Effector memory CD4-positive, alpha-beta T cell (primary cell): ENCODE data around the gene TPST1.

Source experiments
- DNase-seq, 3 donors: peaks; one replicate each; pipeline ENCODE4 v3.0.0-alpha.2; 2020
- H3K27ac ChIP-seq: 2 replicates; pipeline ENCODE4 v1.7.0; 2013; ENCODE audit warnings: mild to moderate bottlenecking, low read length, moderate library complexity; ENCODE audit not compliant: insufficient read depth, poor library complexity, severe bottlenecking
- H3K27me3 ChIP-seq: replicated peaks from 2 replicates; pipeline ENCODE4 v1.7.0; 2013; ENCODE audit warnings: mild to moderate bottlenecking, low read length; ENCODE audit not compliant: insufficient read depth, control insufficient read depth, poor library complexity, severe bottlenecking
- H3K36me3 ChIP-seq: 2 replicates; pipeline ENCODE4 v1.7.0; 2013; ENCODE audit warnings: mild to moderate bottlenecking, low read length, moderate library complexity; ENCODE audit not compliant: control insufficient read depth, insufficient read depth
- H3K4me1 ChIP-seq: 2 replicates; pipeline ENCODE4 v1.7.0; 2013; ENCODE audit warnings: low read length, mild to moderate bottlenecking; ENCODE audit not compliant: control insufficient read depth, insufficient read depth, poor library complexity, severe bottlenecking
- H3K4me3 ChIP-seq: 2 replicates; pipeline ENCODE4 v1.7.0; 2013; ENCODE audit warnings: low read length, low read depth, mild to moderate bottlenecking; ENCODE audit not compliant: insufficient read depth, poor library complexity, severe bottlenecking
- H3K9me3 ChIP-seq: 2 replicates; pipeline ENCODE4 v1.7.0; 2013; ENCODE audit warnings: mild to moderate bottlenecking, low read length, moderate library complexity; ENCODE audit not compliant: control insufficient read depth

Gene TPST1

GRCh38 chr7:66255534-66256100, 50.5 kb downstream of the TPST1 start:
- no peak overlapping the region for H3K27ac ChIP-seq
- no peaks in the 10 kb centered on the region for H3K4me1 ChIP-seq
- H3K4me3 ChIP-seq = no peak overlapping the region
- H3K27me3 ChIP-seq = no peaks in the 10 kb centered on the region
- no peak for DNase-seq
- H3K36me3 ChIP-seq = no peaks in the 10 kb centered on the region
- H3K9me3 ChIP-seq = no peaks in the 10 kb centered on the region

DNA sequence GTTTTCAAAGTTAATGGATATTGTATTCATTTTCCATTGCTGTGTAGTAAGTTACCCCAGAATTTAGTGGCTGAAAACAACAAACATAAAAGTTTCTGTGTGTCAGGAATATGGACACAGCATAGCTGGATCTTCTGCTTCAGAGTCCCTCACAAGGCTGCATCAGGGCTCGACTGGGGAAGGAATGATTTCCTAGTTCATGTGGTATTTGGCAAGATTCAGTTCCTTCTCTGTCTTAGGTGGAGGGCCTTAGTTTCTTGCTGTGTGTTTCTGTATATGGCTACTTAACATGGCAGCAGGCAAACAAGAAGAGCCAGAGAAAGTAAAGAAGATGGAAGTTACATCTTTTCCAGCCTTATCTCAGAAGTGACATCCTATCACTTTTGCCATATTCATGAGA, 51.1 kb downstream of the TPST1 start:
- no peak for DNase-seq
- Histone ChIP-seq H3K27me3 (no peaks in the 10 kb centered on the region), H3K4me3 (no peak overlapping the region), H3K36me3 (no peaks in the 10 kb centered on the region), H3K27ac (no peak overlapping the region), H3K9me3 (no peaks in the 10 kb centered on the region), H3K4me1 (no peaks in the 10 kb centered on the region)

DNA sequence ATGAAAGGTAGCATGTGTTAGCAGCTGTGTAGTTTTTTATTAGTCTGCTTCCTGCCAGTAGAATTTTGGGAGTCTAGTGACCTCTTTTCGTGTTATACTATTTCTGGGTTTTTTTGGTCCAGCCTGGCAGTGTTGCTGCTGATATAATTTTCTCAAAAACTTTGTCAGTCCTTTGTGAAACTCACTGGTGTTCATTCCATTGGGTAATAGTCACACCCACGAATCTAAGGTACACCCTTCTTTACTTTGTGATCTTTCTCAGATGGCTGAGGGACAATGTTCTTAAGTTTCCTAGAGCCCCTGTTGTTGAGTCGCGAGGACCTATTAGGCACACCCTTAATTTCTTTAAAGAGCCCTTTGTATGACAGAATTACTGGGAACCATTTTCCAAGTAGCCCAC, 52.3 kb downstream of the TPST1 start:
- no peak for DNase-seq
- H3K27ac ChIP-seq = no peak overlapping the region
- H3K27me3 ChIP-seq = no peaks in the 10 kb centered on the region
- H3K9me3 ChIP-seq = no peaks in the 10 kb centered on the region
- H3K36me3 ChIP-seq = no peaks in the 10 kb centered on the region
- H3K4me1 ChIP-seq = no peaks in the 10 kb centered on the region
- H3K4me3 ChIP-seq = no peak overlapping the region

DNA sequence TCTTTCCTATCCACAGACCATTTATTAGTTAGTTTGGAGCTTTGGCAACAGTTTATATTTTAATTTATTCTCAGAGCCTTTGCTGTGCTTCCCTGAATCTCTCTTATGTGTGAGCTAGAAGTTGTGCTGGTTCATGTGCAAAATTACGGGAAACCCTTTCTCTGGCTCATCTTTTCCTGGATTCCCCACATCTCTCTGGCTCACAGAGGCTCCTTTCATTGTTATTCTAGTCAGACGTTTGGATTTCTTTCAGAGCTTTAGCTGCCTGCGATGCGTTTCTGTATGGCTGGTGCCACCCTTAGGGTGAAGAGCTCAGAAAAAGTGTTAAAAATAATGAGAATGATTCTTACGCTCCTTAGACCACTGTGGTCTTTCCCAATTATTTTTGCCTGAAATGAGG, 53.3 kb downstream of the TPST1 start:
- H3K4me1 ChIP-seq = no peaks in the 10 kb centered on the region
- H3K9me3 ChIP-seq = no peaks in the 10 kb centered on the region
- no peak overlapping the region for H3K4me3 ChIP-seq
- H3K27ac ChIP-seq = no peak overlapping the region
- no peaks in the 10 kb centered on the region for H3K27me3 ChIP-seq
- H3K36me3 ChIP-seq = no peaks in the 10 kb centered on the region
- DNase-seq = no peak

- Histone ChIP-seq H3K4me3 (no peak overlapping the region), H3K27ac (no peak overlapping the region), H3K4me1 (no peaks in the 10 kb centered on the region), H3K27me3 (no peaks in the 10 kb centered on the region), H3K9me3 (peaks cover 10% of the 10 kb centered on the region), H3K36me3 (no peaks in the 10 kb centered on the region)
- DNase-seq = no peak
Observed at GRCh38 chr7:66261941-66262340, 56.8 kb downstream of the TPST1 start.

GRCh38 chr7:66263936-66264335, 58.8 kb downstream of the TPST1 start:
- H3K27ac ChIP-seq = no peak overlapping the region
- H3K9me3 ChIP-seq = peaks cover 10% of the 10 kb centered on the region
- DNase-seq = no peak
- H3K4me1 ChIP-seq = no peaks in the 10 kb centered on the region
- H3K4me3 ChIP-seq = no peak overlapping the region
- no peaks in the 10 kb centered on the region for H3K27me3 ChIP-seq
- H3K36me3 ChIP-seq = no peaks in the 10 kb centered on the region

- H3K36me3 ChIP-seq = no peaks in the 10 kb centered on the region
- H3K9me3 ChIP-seq = peaks cover 10% of the 10 kb centered on the region
- H3K27ac ChIP-seq = no peak overlapping the region
- no peaks in the 10 kb centered on the region for H3K4me1 ChIP-seq
- H3K4me3 ChIP-seq = no peak overlapping the region
- no peaks in the 10 kb centered on the region for H3K27me3 ChIP-seq
- no peak for DNase-seq
Observed at GRCh38 chr7:66265566-66265965, 60.4 kb downstream of the TPST1 start.

DNA sequence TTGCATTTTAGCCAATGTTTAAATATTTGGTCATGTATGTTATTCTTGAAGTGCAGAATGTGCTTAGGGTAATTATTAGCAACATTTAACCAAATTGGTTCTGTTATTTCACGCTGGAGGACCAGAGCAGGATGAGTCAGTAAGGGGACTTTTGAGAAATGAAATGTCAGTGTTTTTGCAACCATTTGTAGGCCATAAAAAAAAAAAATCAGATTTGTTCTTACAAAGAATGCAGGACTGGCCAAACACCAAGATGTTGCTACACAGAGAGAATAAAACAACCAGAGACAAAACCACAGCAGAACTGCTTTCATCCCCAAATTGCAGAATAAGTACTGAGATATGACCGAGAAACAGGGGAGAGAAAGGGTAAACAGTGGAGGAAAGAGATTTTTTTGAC, 62.1 kb downstream of the TPST1 start:
- H3K9me3 ChIP-seq = peaks cover 10% of the 10 kb centered on the region
- no peaks in the 10 kb centered on the region for H3K4me1 ChIP-seq
- no peak overlapping the region for H3K4me3 ChIP-seq
- H3K36me3 ChIP-seq = no peaks in the 10 kb centered on the region
- no peak overlapping the region for H3K27ac ChIP-seq
- DNase-seq = no peak
- no peaks in the 10 kb centered on the region for H3K27me3 ChIP-seq

GRCh38 chr7:66269978-66270377, 64.8 kb downstream of the TPST1 start:
- Histone ChIP-seq H3K9me3 (peaks cover 10% of the 10 kb centered on the region), H3K27ac (no peak overlapping the region), H3K4me3 (no peak overlapping the region), H3K36me3 (no peaks in the 10 kb centered on the region), H3K27me3 (no peaks in the 10 kb centered on the region), H3K4me1 (no peaks in the 10 kb centered on the region)
- DNase-seq = no peak

DNA sequence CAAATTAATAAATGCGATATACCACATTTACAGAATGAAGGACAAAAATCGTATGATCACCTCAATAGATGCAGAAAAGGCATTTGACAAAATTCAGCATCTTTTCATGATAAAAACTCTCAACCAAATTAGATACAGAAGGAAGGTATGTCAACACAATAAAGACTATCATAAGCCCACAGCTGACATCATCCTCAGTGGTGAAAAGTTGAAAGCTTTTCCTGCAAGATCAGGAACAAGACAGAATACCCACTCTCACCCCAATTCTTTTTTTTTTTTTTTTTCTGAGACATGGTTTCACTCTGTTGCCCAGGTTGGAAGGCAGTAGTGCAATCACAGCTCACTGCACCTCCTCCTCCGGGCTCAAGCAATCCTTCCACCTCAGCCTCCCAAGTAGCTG, 67.2 kb downstream of the TPST1 start:
- no peak overlapping the region for H3K4me3 ChIP-seq
- no peaks in the 10 kb centered on the region for H3K4me1 ChIP-seq
- no peaks in the 10 kb centered on the region for H3K9me3 ChIP-seq
- no peak overlapping the region for H3K27ac ChIP-seq
- no peak for DNase-seq
- H3K36me3 ChIP-seq = no peaks in the 10 kb centered on the region
- no peaks in the 10 kb centered on the region for H3K27me3 ChIP-seq

DNA sequence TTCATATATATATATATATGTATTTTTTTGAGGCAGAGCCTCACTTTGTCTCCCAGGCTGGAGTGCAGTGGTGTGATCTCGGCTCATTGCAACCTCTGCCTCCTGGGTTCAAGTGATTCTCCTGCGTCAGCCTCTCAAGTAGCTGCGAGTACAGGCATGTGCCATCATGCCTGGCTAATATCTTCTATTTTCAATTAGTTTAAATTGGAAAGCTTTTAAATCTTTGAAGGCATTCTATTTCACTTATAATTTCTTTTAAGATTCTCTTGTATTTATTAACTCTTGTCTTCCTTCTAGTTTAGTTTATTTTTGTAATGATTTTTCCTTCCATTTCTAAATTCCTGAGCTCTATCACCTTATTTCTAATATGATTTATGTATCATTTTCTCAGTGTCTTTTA, 71.2 kb downstream of the TPST1 start:
- Histone ChIP-seq H3K27me3 (no peaks in the 10 kb centered on the region), H3K27ac (no peak overlapping the region), H3K4me3 (no peak overlapping the region)

More for the DNA sequence above, 71.2 kb downstream of the TPST1 start:
- DNase-seq = no peak
- no peaks in the 10 kb centered on the region for H3K9me3 ChIP-seq
- H3K4me1 ChIP-seq = no peaks in the 10 kb centered on the region
- H3K36me3 ChIP-seq = no peaks in the 10 kb centered on the region
